C1 segment of cervical spinal cord (tissue), 14 donors: ENCODE measurements around the gene RAP1GAP2.

ENCODE experiments used
- DNase-seq, 14 donors: peaks; one replicate each; lab custom pipeline; 2025; lab: John Stamatoyannopoulos, UW

Gene RAP1GAP2

DNA sequence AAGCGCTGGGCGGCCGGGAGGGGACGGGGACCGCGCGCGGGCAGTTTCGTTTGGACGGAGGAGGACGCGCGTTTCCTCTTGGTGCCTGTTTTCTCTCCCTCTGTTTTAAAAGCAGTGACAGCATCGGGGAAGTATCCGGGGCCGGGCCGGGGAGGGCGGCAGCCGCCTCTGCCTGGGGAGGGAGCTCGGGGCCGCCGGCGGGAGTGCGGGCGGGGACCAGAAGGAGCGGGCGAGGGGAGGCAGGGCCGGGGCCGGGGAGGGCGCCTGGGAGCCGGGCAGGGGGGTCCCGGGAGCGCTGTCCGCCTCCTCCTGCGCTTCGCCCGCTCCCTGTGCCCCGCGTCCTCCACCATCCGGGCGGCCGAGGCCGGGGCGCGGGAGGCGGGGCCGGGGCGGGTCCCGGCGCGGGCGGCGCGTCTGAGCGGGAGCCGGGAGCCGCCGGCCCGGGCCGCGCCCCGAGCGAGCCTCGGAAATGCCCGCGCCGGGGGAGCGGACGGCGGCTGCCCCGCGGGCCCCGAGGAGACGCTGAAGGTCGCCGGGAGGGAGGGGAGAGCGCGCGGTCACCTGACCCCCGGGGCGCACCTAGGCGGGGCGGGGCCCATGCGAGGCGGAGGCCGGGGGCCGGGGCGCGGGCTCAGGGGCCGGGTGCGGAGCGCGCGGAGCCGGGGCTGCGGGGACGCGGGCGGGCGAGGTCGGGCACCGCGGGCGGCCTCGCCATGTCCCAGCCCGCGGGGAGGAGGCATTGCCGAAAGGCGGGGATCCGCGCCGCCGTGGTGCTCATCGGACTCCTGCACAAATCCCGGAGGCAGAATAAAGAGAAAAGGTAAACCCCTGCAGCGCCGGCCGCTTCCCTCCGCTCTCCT is 57.3 kb downstream of the RAP1GAP2 start:
- DNase-seq: peak in 4 of 14 donors; percentile 4 to 12 (median 8)

DNA sequence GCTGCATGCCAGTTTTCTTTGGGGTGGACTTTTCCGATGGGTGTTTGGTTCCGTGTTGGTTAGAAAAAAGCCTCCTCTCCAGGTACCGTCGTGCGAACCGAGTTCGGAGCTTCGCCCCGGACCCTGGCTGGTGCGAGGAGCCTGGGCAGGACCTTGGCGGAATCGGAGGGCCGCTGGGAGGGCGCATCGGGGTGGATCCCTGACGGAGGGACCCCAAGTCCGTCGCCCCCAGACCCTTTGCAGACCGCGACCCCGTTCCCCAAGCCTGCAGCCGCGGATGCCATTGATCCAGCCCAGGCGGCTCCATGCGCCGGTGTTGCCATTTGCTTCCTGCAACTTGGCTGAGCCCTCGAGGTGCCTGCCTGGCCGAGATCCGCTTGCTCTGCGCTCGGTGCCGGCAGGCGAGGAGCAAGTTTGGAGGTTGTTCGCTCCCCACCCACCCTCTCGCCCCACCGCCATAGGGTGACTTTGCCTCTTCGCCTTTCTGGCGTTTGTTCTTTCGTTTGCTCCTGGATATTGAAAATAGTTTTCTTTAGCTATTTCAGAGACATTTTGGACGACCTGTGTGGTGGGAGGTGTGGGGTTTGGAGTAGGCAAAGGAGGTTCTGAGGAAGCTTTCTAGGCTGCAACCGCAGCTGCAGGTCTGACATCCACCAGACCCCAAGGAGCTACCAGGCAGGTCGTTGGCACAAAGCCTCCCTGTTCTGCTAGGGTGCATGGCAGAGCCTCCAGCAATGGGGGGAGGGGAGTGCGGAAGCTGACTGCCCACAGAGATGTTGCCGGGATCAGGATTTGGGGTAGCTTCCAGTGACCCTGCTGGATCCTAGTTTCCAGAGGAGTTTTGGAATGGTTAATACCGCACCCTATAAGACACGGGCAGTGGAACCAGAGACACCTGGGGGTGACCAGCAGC is 58.2 kb downstream of the RAP1GAP2 start:
- DNase-seq: peak in 1 of 14 donors; percentile 24

DNA sequence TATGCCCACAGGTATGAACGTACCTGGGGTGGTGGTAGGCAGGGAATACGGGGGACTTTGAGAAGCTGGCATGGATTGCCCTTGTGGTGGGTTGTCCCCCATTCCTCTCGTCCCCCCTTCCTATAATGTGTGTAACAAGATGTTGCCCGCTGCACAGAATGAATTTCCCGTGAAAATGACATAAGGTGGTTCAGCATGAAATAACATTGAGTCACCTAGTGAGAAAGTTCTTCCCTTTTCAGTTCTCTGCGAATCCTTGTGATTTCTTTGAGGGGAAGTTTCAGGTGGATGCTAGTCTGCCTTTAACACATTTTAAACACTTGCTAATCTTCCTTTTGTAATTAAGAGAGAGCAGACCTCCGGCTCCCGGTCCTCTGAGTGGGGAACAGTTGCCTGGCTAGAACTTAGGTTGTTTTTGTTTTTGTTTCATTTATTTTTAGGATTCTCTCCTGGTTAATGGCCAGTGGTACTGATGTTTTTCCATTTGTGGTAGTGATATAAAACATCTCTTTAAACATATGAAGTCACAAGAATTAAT is 58.9 kb downstream of the RAP1GAP2 start:
- no peak for DNase-seq

GRCh38 chr17:2856727-2857126 is 60.5 kb downstream of the RAP1GAP2 start:
- no peak for DNase-seq

- peak in 1 of 14 donors; percentile 50 for DNase-seq
These were observed 63.8 kb downstream of the RAP1GAP2 start for GRCh38 chr17:2860045-2860444.

- no peak for DNase-seq
These were observed 64.6 kb downstream of the RAP1GAP2 start for GRCh38 chr17:2860883-2861282.

GRCh38 chr17:2862197-2862596 is 66.0 kb downstream of the RAP1GAP2 start:
- peak in 1 of 14 donors; percentile 52 for DNase-seq

DNA sequence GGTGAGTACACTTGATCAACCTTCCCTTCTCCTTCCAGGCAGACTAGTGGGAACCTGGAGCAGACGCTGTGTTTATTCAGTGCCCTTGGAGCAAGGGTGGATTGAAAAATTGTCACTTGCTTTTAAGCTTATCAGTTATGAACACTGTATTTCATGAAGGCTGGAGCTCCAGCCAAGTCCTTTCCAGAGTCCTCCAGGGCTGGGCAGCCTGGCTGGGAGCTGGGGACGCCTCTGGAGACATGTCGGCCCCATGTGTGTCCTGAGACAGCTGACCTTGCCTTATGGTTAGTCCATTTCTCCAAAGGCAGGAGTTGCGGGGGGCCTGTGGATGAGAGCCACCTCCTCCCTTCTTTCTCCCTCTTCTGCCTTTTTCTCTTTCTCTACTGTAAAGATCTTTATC is 67.0 kb downstream of the RAP1GAP2 start:
- DNase-seq: no peak

GRCh38 chr17:2865228-2865627 is 69.0 kb downstream of the RAP1GAP2 start:
- DNase-seq: no peak

- peak in 1 of 14 donors; percentile 15 for DNase-seq
These were observed 71.5 kb downstream of the RAP1GAP2 start for GRCh38 chr17:2867441-2868424.

DNA sequence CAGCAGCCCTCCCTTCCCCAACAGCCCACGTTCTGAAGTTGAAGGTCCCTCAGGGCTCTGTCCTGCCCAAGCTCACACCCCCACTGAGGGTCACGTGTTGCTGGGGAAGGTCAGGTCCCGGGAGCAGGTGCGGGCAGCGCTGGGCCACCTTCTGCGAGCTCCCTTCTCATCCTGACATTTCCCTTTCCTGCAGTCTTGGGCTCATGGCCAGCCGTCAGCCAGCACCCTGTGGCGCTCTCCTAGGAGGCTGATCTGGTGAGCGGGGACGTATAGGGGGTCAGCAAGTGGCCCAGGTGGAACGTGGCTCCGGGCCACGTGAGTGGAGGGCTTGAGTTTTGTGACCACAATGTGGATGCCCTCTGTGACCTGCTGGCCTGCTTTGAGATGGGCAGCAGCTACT is 73.4 kb downstream of the RAP1GAP2 start:
- no peak for DNase-seq

DNA sequence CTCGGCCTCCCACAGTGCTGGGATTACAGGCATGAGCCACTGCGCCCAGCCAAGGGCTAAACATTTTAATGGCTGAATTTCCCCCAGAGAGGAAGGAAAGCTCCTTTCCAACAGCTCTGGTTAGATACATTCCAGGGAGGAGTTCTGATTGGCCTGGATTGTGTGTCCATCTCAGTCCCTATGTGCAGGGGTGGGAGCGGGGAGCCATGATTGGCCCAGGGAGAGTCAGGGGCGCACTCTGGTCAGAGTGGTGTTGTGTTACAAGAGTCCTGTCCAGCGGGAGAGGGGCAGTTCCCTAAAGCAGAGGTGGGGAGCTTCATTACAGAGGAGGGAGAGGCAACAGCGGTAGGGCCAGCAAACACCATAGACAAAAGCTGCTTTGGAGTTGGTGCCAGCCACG is 75.0 kb downstream of the RAP1GAP2 start:
- no peak for DNase-seq

- no peak for DNase-seq
These were observed 75.5 kb downstream of the RAP1GAP2 start for GRCh38 chr17:2871720-2872119.

DNA sequence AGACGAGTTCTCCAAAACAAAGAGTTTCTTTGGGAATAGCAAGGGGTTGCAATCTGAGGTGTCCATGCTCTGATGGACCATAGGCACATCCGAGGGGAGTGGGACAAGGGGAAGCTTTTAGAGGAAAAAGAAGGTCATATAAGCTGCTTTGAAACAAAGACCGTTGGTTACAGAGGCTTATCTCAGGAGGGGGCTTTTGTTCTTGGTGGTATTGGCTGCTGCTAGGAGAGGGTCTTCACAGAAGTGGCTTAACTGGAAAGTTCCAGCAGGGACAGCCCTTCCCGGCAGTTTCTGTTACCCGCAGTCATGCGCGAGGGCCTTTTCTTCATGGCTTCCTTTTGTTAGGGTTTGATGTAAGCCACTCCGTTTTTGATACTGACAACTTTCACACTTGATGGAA is 76.0 kb downstream of the RAP1GAP2 start:
- DNase-seq: no peak

GRCh38 chr17:2874189-2874686 is 78.0 kb downstream of the RAP1GAP2 start:
- no peak for DNase-seq

- DNase-seq: no peak
These were observed 79.4 kb downstream of the RAP1GAP2 start for GRCh38 chr17:2875608-2876007.

GRCh38 chr17:2876467-2876866 is 80.2 kb downstream of the RAP1GAP2 start:
- no peak for DNase-seq

DNA sequence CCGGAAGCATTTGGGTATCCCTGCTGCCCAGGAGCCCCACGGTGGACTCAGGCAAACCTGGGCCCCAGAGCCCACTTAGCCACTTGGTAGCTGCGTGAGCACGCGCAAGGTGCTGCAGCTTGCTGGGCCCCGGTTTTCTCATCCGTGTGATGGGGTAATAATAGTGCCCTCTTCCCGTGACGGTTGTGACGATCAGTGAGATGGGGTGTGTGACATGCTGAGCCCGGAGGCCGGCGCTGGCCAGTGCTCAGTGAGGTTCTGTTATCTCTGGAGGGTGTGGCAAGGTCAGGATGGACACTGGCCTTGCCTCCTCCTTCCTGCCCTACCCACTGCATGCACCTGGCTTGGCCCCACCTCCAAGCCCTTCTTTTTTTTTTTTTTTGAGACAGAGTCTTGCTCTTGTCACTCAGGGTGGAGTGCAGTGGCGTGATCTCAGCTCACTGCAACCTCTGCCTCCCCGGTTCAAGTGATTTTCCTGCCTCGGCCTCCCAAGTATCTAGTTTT is 82.6 kb downstream of the RAP1GAP2 start:
- DNase-seq: no peak

GRCh38 chr17:2880050-2880449 is 83.8 kb downstream of the RAP1GAP2 start:
- DNase-seq: no peak

DNA sequence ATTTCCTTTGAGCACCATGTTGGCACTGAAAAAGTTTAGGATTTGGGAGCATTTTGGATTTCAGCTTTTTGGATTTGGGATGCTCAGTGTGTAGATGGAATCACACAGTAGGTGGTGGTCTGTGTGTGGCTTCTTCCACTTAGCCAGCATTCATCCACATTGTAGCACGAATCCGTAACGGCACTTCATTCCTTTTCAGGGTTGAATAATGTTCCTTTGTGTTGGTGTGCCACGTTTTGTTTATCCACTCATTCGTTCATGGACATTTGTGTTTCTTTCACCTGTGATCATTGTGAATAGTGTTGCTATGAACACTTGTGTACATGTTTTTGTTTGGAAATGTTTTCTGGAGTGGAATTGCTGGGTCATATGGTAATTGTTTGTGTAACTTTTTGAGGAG is 85.1 kb downstream of the RAP1GAP2 start:
- no peak for DNase-seq
